Astrocyte (in vitro differentiated cells and primary cell): Measurements from ENCODE around the gene FAM131C. TPM values are rescaled to one million over a fixed set of nuclear protein-coding genes. Genes with fewer than 3 reads are reported as not detected.

Source experiments
- DNase-seq: peaks from one replicate; pipeline ENCODE4 v3.0.0-alpha.2; 2010; ENCODE audit warnings: low read depth
- FAIRE-seq: peaks from 2 replicates; lab custom pipeline; 2011; peaks lifted over from hg19 to GRCh38; lab: Jason Lieb, UNC
- H2AFZ ChIP-seq: 2 replicates; pipeline ENCODE4 v1.6.0; 2012; ENCODE audit warnings: low read depth, low read length, inconsistent platforms
- H3K27ac ChIP-seq: 2 replicates; pipeline ENCODE4 v1.5.1; 2011; ENCODE audit warnings: low read depth, low read length, inconsistent platforms
- H3K27me3 ChIP-seq: 2 replicates; pipeline ENCODE4 v1.6.0; 2011; ENCODE audit warnings: low read length, inconsistent platforms; ENCODE audit not compliant: insufficient read depth
- H3K36me3 ChIP-seq: 2 replicates; pipeline ENCODE4 v1.5.1; 2011; ENCODE audit warnings: low read length, inconsistent platforms; ENCODE audit not compliant: insufficient read depth
- H3K4me1 ChIP-seq: 2 replicates; pipeline ENCODE4 v1.5.1; 2011; ENCODE audit warnings: low read length, inconsistent platforms; ENCODE audit not compliant: insufficient read depth
- H3K4me2 ChIP-seq: 2 replicates; pipeline ENCODE4 v1.6.0; 2012; ENCODE audit warnings: low read length, inconsistent platforms
- H3K4me3 ChIP-seq: 2 replicates; pipeline ENCODE4 v1.5.1; 2011; ENCODE audit warnings: low read depth, mild to moderate bottlenecking, low read length, inconsistent platforms; ENCODE audit not compliant: insufficient read depth
- H3K79me2 ChIP-seq: 2 replicates; pipeline ENCODE4 v1.6.0; 2012; ENCODE audit warnings: mild to moderate bottlenecking, low read length, inconsistent platforms; ENCODE audit not compliant: insufficient read depth
- H3K9ac ChIP-seq: 2 replicates; pipeline ENCODE4 v1.6.0; 2012; ENCODE audit warnings: mild to moderate bottlenecking, low read length, inconsistent platforms
- H3K9me3 ChIP-seq: 2 replicates; pipeline ENCODE4 v1.5.1; 2012; ENCODE audit warnings: low read depth, mild to moderate bottlenecking, low read length, inconsistent platforms; ENCODE audit not compliant: insufficient read depth
- H4K20me1 ChIP-seq: 2 replicates; pipeline ENCODE4 v1.6.0; 2012; ENCODE audit warnings: low read length, inconsistent platforms; ENCODE audit not compliant: insufficient read depth
- H3K27ac Mint-ChIP-seq: one replicate; pipeline ENCODE4 v1.8.0; 2021; ENCODE audit warnings: mild to moderate bottlenecking, mixed read lengths; ENCODE audit not compliant: unreplicated experiment
- H3K27me3 Mint-ChIP-seq: one replicate; pipeline ENCODE4 v1.8.0; 2021; ENCODE audit warnings: low read depth, mixed read lengths; ENCODE audit not compliant: unreplicated experiment
- H3K36me3 Mint-ChIP-seq: one replicate; pipeline ENCODE4 v1.8.0; 2021; ENCODE audit warnings: low read depth, mixed read lengths; ENCODE audit not compliant: unreplicated experiment
- H3K4me1 Mint-ChIP-seq: one replicate; pipeline ENCODE4 v1.8.0; 2021; ENCODE audit warnings: low read depth, mixed read lengths; ENCODE audit not compliant: unreplicated experiment
- H3K4me3 Mint-ChIP-seq: one replicate; pipeline ENCODE4 v1.8.0; 2021; ENCODE audit warnings: mild to moderate bottlenecking, moderate library complexity, mixed read lengths; ENCODE audit not compliant: unreplicated experiment
- H3K9me3 Mint-ChIP-seq: one replicate; pipeline ENCODE4 v1.8.0; 2021; ENCODE audit warnings: mild to moderate bottlenecking, mixed read lengths; ENCODE audit not compliant: unreplicated experiment
- CTCF ChIP-seq: IDR thresholded peaks from 2 replicates; pipeline ENCODE4 v1.5.1; 2011; ENCODE audit warnings: low read depth, mild to moderate bottlenecking, inconsistent platforms, low read length, moderate library complexity; ENCODE audit not compliant: insufficient read depth
- EZH2 ChIP-seq: IDR thresholded peaks from 2 replicates; pipeline ENCODE4 v1.6.1; 2012; ENCODE audit warnings: mild to moderate bottlenecking, low read length, inconsistent platforms; ENCODE audit not compliant: insufficient read depth
- total RNA-seq: library from RNA; stranded (reverse); gene quantifications from 2 replicates; pipeline ENCODE4 v1.2.1, GENCODE V29; 2021

FAM131C gene
- total RNA-seq, 1 donor from 2014 or later = 0.11 TPM

- Mint-ChIP-seq H3K27me3 (no peaks in the 10 kb centered on the region), H3K36me3 (peaks cover 2% of the 10 kb centered on the region), H3K4me3 (no peak overlapping the region), H3K27ac (peak overlapping the region; percentile 75), H3K9me3 (peaks cover 11% of the 10 kb centered on the region), H3K4me1 (peaks cover 36% of the 10 kb centered on the region)
- H3K4me2 ChIP-seq = peak overlapping the region; percentile 48
- H3K27me3 ChIP-seq = no peaks in the 10 kb centered on the region
- no peak overlapping the region for H3K27ac ChIP-seq
- no peak overlapping the region for H3K4me3 ChIP-seq
- no peaks in the 10 kb centered on the region for H3K79me2 ChIP-seq
- H3K9ac ChIP-seq = peak overlapping the region; percentile 52
- TF ChIP-seq CTCF (no peak), EZH2 (no peak)
- H3K9me3 ChIP-seq = no peaks in the 10 kb centered on the region
- peak overlapping the region; percentile 26 for H2AFZ ChIP-seq
- peaks cover 34% of the 10 kb centered on the region for H3K4me1 ChIP-seq
- FAIRE-seq (no peak), DNase-seq (peak; percentile 49)
- no peaks in the 10 kb centered on the region for H4K20me1 ChIP-seq
- no peaks in the 10 kb centered on the region for H3K36me3 ChIP-seq
Observed at GRCh38 chr1:16112596-16113555, 39.4 kb upstream of the FAM131C start.

- H2AFZ ChIP-seq = peak overlapping the region; percentile 69
- H3K36me3 ChIP-seq = no peaks in the 10 kb centered on the region
- Mint-ChIP-seq H3K9me3 (peaks cover 15% of the 10 kb centered on the region), H3K4me3 (peak overlapping the region; percentile 31), H3K27ac (peak overlapping the region; percentile 75), H3K27me3 (no peaks in the 10 kb centered on the region), H3K36me3 (peaks cover 2% of the 10 kb centered on the region), H3K4me1 (peaks cover 29% of the 10 kb centered on the region)
- no peak for FAIRE-seq
- H3K27me3 ChIP-seq = no peaks in the 10 kb centered on the region
- H3K27ac ChIP-seq = no peak overlapping the region
- DNase-seq = peak; percentile 95
- no peaks in the 10 kb centered on the region for H3K9me3 ChIP-seq
- peaks cover 33% of the 10 kb centered on the region for H3K4me1 ChIP-seq
- H4K20me1 ChIP-seq = no peaks in the 10 kb centered on the region
- TF ChIP-seq CTCF (no peak), EZH2 (no peak)
- peak overlapping the region; percentile 48 for H3K4me2 ChIP-seq
- H3K4me3 ChIP-seq = no peak overlapping the region
- no peaks in the 10 kb centered on the region for H3K79me2 ChIP-seq
- peak overlapping the region; percentile 52 for H3K9ac ChIP-seq
Observed at GRCh38 chr1:16111771-16112595, 38.5 kb upstream of the FAM131C start.
